Psoas muscle (tissue), 8 donors: ENCODE data around the gene PDE9A. TPM values are rescaled to one million over a fixed set of nuclear protein-coding genes. Genes with fewer than 3 reads are reported as not detected.

ENCODE experiments used
- ATAC-seq, 4 donors: fragments of 200-7000 bp; cut with Tn5 transposase; one replicate each; pipeline ENCODE4 v1.9.1; 2020; ENCODE audit warnings: moderate library complexity in 3 of 4, mild to moderate bottlenecking in 2 of 4
- DNase-seq, 2 donors: peaks; one replicate each; pipeline ENCODE4 v3.0.0-alpha.2; 2020
- H3K27ac ChIP-seq: fragments of 200-600 bp; one replicate; pipeline ENCODE4 v1.8.0; 2022
- H3K27me3 ChIP-seq, 3 donors: fragments of 200-600 bp in 1 of 3; one replicate each; pipeline versions ENCODE4 v1.6.1 to v1.8.0; 2013 to 2022; ENCODE audit warnings: low read length in 2 of 3, mild to moderate bottlenecking in 2 of 3, moderate library complexity in 1 of 3; ENCODE audit not compliant: insufficient read depth in 3 of 3
- H3K36me3 ChIP-seq, 2 donors: fragments of 200-600 bp in 1 of 2; one replicate each; pipeline versions ENCODE4 v1.6.1 to v1.8.0; 2013 to 2022; ENCODE audit warnings: low read depth in 1 of 2, mild to moderate bottlenecking in 1 of 2, moderate library complexity in 1 of 2; ENCODE audit not compliant: insufficient read depth in 1 of 2
- H3K4me1 ChIP-seq: fragments of 200-600 bp; one replicate; pipeline ENCODE4 v1.8.0; 2022
- H3K4me3 ChIP-seq: fragments of 200-600 bp; one replicate; pipeline ENCODE4 v1.8.0; 2022; ENCODE audit warnings: mild to moderate bottlenecking
- H3K9me3 ChIP-seq: fragments of 200-600 bp; one replicate; pipeline ENCODE4 v1.8.0; 2022
- WGBS, 3 donors: extraction: QIAGEN DNeasy Blood & Tissue Kit; methylation state at CpG; one replicate each; pipeline versions ENCODE4 v1.1.6 to v1.1.7; 2013; 5-methylcytosine and 5-hydroxymethylcytosine counted together
- intact Hi-C, 2 donors: fragments of 100-400 bp; cut with DNase I; formaldehyde crosslinking; loops; one replicate each; pipeline versions ENCODE4 v1.11.0 to v1.14.2; 2022
- polyA plus RNA-seq, 3 donors: library from polyadenylated mRNA; stranded (reverse); fragments of 200-250 nt; gene quantifications; one replicate each; pipeline ENCODE4 v1.2.3, GENCODE V29; 2013
- total RNA-seq, 4 donors: library from RNA; stranded (reverse); fragmentation: NEBNext Ultra II Directional in 2 of 4; extraction: Animal tissue kit (Norgen Biotek cat#: 25700) in 2 of 4; gene quantifications; one replicate each; pipeline versions ENCODE4 v1.2.1 to v1.2.4, GENCODE V29; 2021 to 2023
- TF ChIP-seq, protein P1 (sequence below): fragments of 200-600 bp; IDR thresholded peaks from one replicate; pipeline ENCODE4 v1.8.0; 2022; ENCODE audit warnings: antibody characterized with exemption
- donor health status: healthy with polysubstance abuse.
- donor health status: DM: no; HTN: no; CAD: no; lungs with moderate emphysema.
- donor health status: Bipolar disorder and iron deficiency.
- donor health status: healthy.
- donor health status: DM: yes; HTN: yes; CAD: no.
- donor health status: DM: no; HTN: no; CAD: no.
- donor health status: DM: no; HTN: no; CAD: no.
- donor health status: DM: yes; HTN: yes; CAD: no.

The PDE9A gene
- total and polyA plus RNA-seq, 7 donors = 1.2 to 4.3 (median 1.8) TPM

- Histone ChIP-seq H3K27ac (no peak overlapping the region), H3K4me3 (no peak overlapping the region), H3K4me1 (peaks cover 7% of the 10 kb centered on the region), H3K9me3 (no peaks in the 10 kb centered on the region), H3K27me3 (peaks cover 0 to 60% (median 19%) of the 10 kb centered on the region in 3 donors), H3K36me3 (no peaks in the 10 kb centered on the region)
- TF ChIP-seq, protein P1, sequence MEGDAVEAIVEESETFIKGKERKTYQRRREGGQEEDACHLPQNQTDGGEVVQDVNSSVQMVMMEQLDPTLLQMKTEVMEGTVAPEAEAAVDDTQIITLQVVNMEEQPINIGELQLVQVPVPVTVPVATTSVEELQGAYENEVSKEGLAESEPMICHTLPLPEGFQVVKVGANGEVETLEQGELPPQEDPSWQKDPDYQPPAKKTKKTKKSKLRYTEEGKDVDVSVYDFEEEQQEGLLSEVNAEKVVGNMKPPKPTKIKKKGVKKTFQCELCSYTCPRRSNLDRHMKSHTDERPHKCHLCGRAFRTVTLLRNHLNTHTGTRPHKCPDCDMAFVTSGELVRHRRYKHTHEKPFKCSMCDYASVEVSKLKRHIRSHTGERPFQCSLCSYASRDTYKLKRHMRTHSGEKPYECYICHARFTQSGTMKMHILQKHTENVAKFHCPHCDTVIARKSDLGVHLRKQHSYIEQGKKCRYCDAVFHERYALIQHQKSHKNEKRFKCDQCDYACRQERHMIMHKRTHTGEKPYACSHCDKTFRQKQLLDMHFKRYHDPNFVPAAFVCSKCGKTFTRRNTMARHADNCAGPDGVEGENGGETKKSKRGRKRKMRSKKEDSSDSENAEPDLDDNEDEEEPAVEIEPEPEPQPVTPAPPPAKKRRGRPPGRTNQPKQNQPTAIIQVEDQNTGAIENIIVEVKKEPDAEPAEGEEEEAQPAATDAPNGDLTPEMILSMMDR = no peak
- WGBS, 3 donors = 87 to 91% (median 88%) methylated on average over 28 of the region's 28 CpGs
- ATAC-seq (no peak), DNase-seq (no peak)
- intact Hi-C loops = no loop called here
Observed at GRCh38 chr21:42785666-42786427, 132.4 kb downstream of the PDE9A start.

DNA sequence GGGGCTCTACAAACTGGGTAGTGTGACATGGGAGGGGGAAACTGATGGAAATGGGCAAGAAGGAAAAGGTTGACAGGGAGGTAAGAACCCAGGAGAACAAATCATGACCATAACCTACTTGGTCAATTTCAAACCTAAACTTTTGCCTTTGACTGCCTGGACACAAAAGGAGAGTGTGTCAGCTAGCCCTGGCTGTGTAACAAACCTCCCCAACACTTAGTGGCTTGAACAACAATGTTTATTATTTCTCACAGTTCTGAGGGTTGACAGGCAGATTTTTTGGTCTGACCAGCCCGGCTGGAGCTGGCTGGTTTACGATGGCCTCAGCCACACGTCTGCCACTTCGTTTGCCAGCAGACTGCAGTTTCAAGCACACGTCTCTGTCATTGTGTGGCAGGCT, 133.5 kb downstream of the PDE9A start:
- H3K4me3 ChIP-seq = no peak overlapping the region
- WGBS, 3 donors = 31 to 52% (median 41%) methylated on average over 5 of the region's 5 CpGs
- DNase-seq = no peak
- ATAC-seq = no peak
- intact Hi-C loops = no loop called here
- TF ChIP-seq, protein P1 = no peak
- H3K4me1 ChIP-seq = no peaks in the 10 kb centered on the region
- no peaks in the 10 kb centered on the region for H3K9me3 ChIP-seq
- no peak overlapping the region for H3K27ac ChIP-seq
- H3K27me3 ChIP-seq = peaks cover 0 to 58% (median 16%) of the 10 kb centered on the region in 3 donors
- H3K36me3 ChIP-seq = no peaks in the 10 kb centered on the region

DNA sequence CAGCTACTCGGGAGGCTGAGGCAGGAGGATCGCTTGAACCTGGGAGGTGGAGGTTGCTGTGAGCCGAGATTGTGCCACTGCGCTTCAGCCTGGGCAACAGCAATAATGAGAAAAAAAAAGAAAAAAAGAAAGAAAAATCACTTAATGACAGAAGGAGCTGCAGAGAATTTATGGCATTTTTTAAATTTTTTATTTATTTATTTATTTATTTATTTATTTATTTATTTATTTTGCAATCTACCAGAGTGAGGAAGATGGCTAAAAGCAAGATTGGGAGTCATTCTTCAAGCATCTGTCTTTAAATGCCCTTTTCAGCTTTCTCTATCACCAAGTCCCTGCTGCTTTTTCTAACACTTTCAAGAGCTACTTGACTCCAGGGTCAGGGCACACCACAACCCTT, 134.2 kb downstream of the PDE9A start:
- Histone ChIP-seq H3K27ac (no peak overlapping the region), H3K4me1 (no peaks in the 10 kb centered on the region), H3K27me3 (peaks cover 0 to 54% (median 14%) of the 10 kb centered on the region in 3 donors), H3K4me3 (no peak overlapping the region), H3K36me3 (no peaks in the 10 kb centered on the region), H3K9me3 (no peaks in the 10 kb centered on the region)
- WGBS, 3 donors = 89 to 94% (median 92%) methylated on average over 4 of the region's 4 CpGs
- no peak for ATAC-seq
- intact Hi-C loops = no loop called here
- DNase-seq = no peak
- TF ChIP-seq, protein P1 = no peak

DNA sequence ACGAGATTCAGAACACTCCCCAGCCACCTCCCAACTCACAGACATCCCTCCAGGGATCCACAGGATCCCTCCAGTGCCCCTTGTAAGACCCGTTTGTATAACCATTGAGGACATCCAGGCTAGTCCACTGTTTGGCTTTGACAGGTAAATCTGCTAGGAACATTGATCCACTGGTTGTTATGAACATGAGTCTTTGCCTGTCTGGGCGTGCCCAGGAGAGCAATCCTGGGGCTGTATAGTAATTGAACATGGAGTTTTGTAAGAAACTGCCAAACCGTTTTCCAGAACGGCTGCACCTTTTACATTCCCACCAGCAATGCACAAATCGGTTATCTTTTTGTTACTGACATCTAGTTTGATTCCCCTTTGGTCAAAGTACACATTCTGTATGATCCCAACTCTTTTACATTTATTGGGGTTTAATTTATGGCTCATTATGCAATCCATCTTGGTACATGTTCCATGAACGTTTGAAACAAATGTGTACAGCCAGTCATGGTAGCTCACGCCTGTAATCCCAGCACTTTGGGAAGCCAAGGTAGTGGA, 137.2 kb downstream of the PDE9A start:
- DNase-seq = no peak
- no peak overlapping the region for H3K27ac ChIP-seq
- peaks cover 0 to 41% (median 10%) of the 10 kb centered on the region in 3 donors for H3K27me3 ChIP-seq
- no peaks in the 10 kb centered on the region for H3K4me1 ChIP-seq
- intact Hi-C loops = no loop called here
- no peak overlapping the region for H3K4me3 ChIP-seq
- 60 to 65% (median 61%) methylated on average over 8 of the region's 8 CpGs for WGBS, 3 donors
- TF ChIP-seq, protein P1 = no peak
- H3K36me3 ChIP-seq = no peaks in the 10 kb centered on the region
- no peak for ATAC-seq
- H3K9me3 ChIP-seq = no peaks in the 10 kb centered on the region
